A549 (cell line): ENCODE measurements around the gene CCNT2. TPM values are rescaled to one million over a fixed set of nuclear protein-coding genes. Genes with fewer than 3 reads are reported as not detected.

ENCODE experiments used
- ATAC-seq, 2 experiments: fragments of 200-7000 bp in 1 of 2; fragments of >200 bp in 1 of 2; cut with Nextera tagmentation in 1 of 2; cut with Tn5 transposase in 1 of 2; 3 replicates each; pipeline versions ENCODE4 v1.8.0 to v1.9.1; 2018 to 2020; ENCODE audit warnings: mild to moderate bottlenecking in 1 of 2, moderate library complexity in 1 of 2
- CTCF ChIA-PET: fragments of 300-600 bp; sonication (Branson Sonifier 250); formaldehyde crosslinking; extraction: SDS; loops from one replicate; lab custom pipeline; 2021; ENCODE audit warnings: antibody characterized with exemption, inconsistent platforms; lab: Yijun Ruan, JAX
- POLR2A ChIA-PET: fragments of 350-600 bp; formaldehyde crosslinking; extraction: SDS; loops from one replicate; lab custom pipeline; 2021; ENCODE audit warnings: antibody characterized with exemption, inconsistent platforms; lab: Yijun Ruan, JAX
- DNase-seq, 2 experiments: peaks; one replicate each; pipeline versions ENCODE4 v3.0.0 to v3.0.0-alpha.2; 2011 to 2016; ENCODE audit warnings: low read depth in 1 of 2, low spot score in 1 of 2
- FAIRE-seq: peaks from 2 replicates; lab custom pipeline; 2011; peaks lifted over from hg19 to GRCh38; lab: Jason Lieb, UNC
- H3K27ac ChIP-seq, 2 experiments: fragments of >200 bp; sonication (Bioruptor Twin); formaldehyde crosslinking; 3 replicates each; pipeline ENCODE4 v1.5.1; 2016 to 2017
- H3K4me1 ChIP-seq: fragments of >200 bp; sonication (Bioruptor Twin); formaldehyde crosslinking; 3 replicates; pipeline ENCODE4 v1.6.1; 2016
- H3K4me2 ChIP-seq: fragments of >200 bp; sonication (Bioruptor Twin); formaldehyde crosslinking; 3 replicates; pipeline ENCODE4 v1.6.1; 2016
- H3K4me3 ChIP-seq: fragments of >200 bp; sonication (Bioruptor Twin); formaldehyde crosslinking; 3 replicates; pipeline ENCODE4 v1.5.1; 2016
- H3K9me3 ChIP-seq: fragments of >200 bp; sonication (Bioruptor Twin); formaldehyde crosslinking; 3 replicates; pipeline ENCODE4 v1.6.1; 2016
- BHLHE40 ChIP-seq: IDR thresholded peaks from 2 replicates; pipeline ENCODE4 v1.6.1; 2012; ENCODE audit warnings: low read depth, low read length, inconsistent platforms
- CBX8 ChIP-seq: fragments of 200-600 bp; sonication (generic); IDR thresholded peaks from 2 replicates; pipeline ENCODE4 v1.6.1; 2016
- CHD2 ChIP-seq: fragments of 150-350 bp; IDR thresholded peaks from 2 replicates; pipeline ENCODE4 v1.6.1; 2014; ENCODE audit warnings: low read length; ENCODE audit not compliant: partially characterized antibody
- FOSB ChIP-seq: fragments of 250-450 bp; sonication (Bioruptor Pico); IDR thresholded peaks from 2 replicates; pipeline ENCODE4 v1.5.0; 2020; ENCODE audit warnings: mild to moderate bottlenecking, moderate library complexity
- FOXS1 ChIP-seq: fragments of 250-450 bp; sonication (Bioruptor Pico); IDR thresholded peaks from 2 replicates; pipeline ENCODE4 v1.5.0; 2020; ENCODE audit warnings: mild to moderate bottlenecking, moderate library complexity
- HDAC2 ChIP-seq: fragments of 200-600 bp; sonication (generic); IDR thresholded peaks from 2 replicates; pipeline ENCODE4 v1.6.1; 2016
- HOXA7 ChIP-seq: fragments of 250-450 bp; sonication (Bioruptor Pico); IDR thresholded peaks from 2 replicates; pipeline ENCODE4 v1.5.0; 2020; ENCODE audit warnings: mild to moderate bottlenecking, moderate library complexity
- HOXB5 ChIP-seq: fragments of 250-450 bp; sonication (Bioruptor Pico); IDR thresholded peaks from 2 replicates; pipeline ENCODE4 v1.5.0; 2020; ENCODE audit warnings: mild to moderate bottlenecking, moderate library complexity
- KDM1A ChIP-seq: fragments of 200-600 bp; sonication (generic); IDR thresholded peaks from 2 replicates; pipeline ENCODE4 v1.6.1; 2016; ENCODE audit warnings: low read depth, mild to moderate bottlenecking
- NPAS2 ChIP-seq: fragments of 250-450 bp; sonication (Bioruptor Pico); IDR thresholded peaks from 2 replicates; pipeline ENCODE4 v1.8.0; 2022; ENCODE audit warnings: mild to moderate bottlenecking, moderate library complexity, borderline replicate concordance
- RAD21 ChIP-seq, 2 experiments: fragments of >200 bp in 1 of 2; sonication (Bioruptor Twin) in 1 of 2; formaldehyde crosslinking in 1 of 2; IDR thresholded peaks in 1 of 2; conservative IDR thresholded peaks in 1 of 2; 2 replicates in 1 of 2; 3 replicates in 1 of 2; pipeline ENCODE4 v1.6.1; 2012 to 2018; ENCODE audit warnings: inconsistent platforms in 1 of 2
- RARB ChIP-seq: fragments of 250-450 bp; sonication (Bioruptor Pico); IDR thresholded peaks from 2 replicates; pipeline ENCODE4 v1.8.0; 2021; ENCODE audit warnings: mild to moderate bottlenecking, moderate library complexity
- RNF2 ChIP-seq: fragments of 200-600 bp; sonication (generic); IDR thresholded peaks from 2 replicates; pipeline ENCODE4 v1.6.1; 2016; ENCODE audit warnings: low read depth, mild to moderate bottlenecking, antibody characterized with exemption, moderate library complexity, borderline replicate concordance
- SMC3 ChIP-seq: fragments of >200 bp; sonication (Bioruptor Twin); formaldehyde crosslinking; IDR thresholded peaks from 3 replicates; pipeline ENCODE4 v1.6.1; 2018; ENCODE audit warnings: inconsistent platforms
- SREBF2 ChIP-seq: fragments of 450-650 bp; IDR thresholded peaks from 2 replicates; pipeline ENCODE4 v1.6.1; 2014; ENCODE audit warnings: mild to moderate bottlenecking, moderate library complexity
- ZNF302 ChIP-seq: fragments of 250-450 bp; sonication (Bioruptor Pico); IDR thresholded peaks from 2 replicates; pipeline ENCODE4 v1.9.0; 2021; ENCODE audit warnings: inconsistent platforms, mild to moderate bottlenecking, moderate library complexity
- WGBS: methylation state at CpG from one replicate; pipeline ENCODE4 v1.1.6; 2017; ENCODE audit errors: missing lambda C conversion rate; 5-methylcytosine and 5-hydroxymethylcytosine counted together
- polyA plus RNA-seq, 4 experiments: library from polyadenylated mRNA; depleted of rRNA in 3 of 4; stranded (reverse); fragments of >200 nt; fragmentation: RNase III in 1 of 4; extraction: RNeasy Plus Mini Kit Qiagen cat#74134 plus additional on column Dnase treatment in 1 of 4; gene quantifications; 2 replicates in 3 of 4; 3 replicates in 1 of 4; pipeline ENCODE4 v1.2.3, GENCODE V29; 2011 to 2017
- TF ChIP-seq, protein P1 (sequence below): fragments of 450-650 bp; IDR thresholded peaks from 2 replicates; pipeline ENCODE4 v1.6.1; 2014; ENCODE audit warnings: antibody characterized with exemption
- TF ChIP-seq, protein P2 (sequence below): fragments of >200 bp; sonication (Bioruptor Twin); formaldehyde crosslinking; IDR thresholded peaks from 2 replicates; pipeline ENCODE4 v1.6.1; 2016
- TF ChIP-seq, protein P3 (sequence below): IDR thresholded peaks from 2 replicates; pipeline ENCODE4 v1.6.1; 2012
- TF ChIP-seq, protein P4 (sequence below): fragments of 250-450 bp; sonication (Bioruptor Pico); IDR thresholded peaks from 2 replicates; pipeline ENCODE4 v1.5.0; 2021; ENCODE audit warnings: mild to moderate bottlenecking, moderate library complexity, borderline replicate concordance
- TF ChIP-seq, protein P5 (sequence below): IDR thresholded peaks from 2 replicates; pipeline ENCODE4 v1.6.1; 2012; ENCODE audit warnings: low read depth, borderline replicate concordance
- TF ChIP-seq, protein P6 (sequence below): fragments of >200 bp; sonication (Bioruptor Twin); formaldehyde crosslinking; IDR thresholded peaks from 3 replicates; pipeline ENCODE4 v1.5.1; 2016

The CCNT2 gene
- polyA plus RNA-seq, 2 of the 4 experiments (the other 2 are of a cell fraction) = 12.6 to 20.7 TPM

DNA sequence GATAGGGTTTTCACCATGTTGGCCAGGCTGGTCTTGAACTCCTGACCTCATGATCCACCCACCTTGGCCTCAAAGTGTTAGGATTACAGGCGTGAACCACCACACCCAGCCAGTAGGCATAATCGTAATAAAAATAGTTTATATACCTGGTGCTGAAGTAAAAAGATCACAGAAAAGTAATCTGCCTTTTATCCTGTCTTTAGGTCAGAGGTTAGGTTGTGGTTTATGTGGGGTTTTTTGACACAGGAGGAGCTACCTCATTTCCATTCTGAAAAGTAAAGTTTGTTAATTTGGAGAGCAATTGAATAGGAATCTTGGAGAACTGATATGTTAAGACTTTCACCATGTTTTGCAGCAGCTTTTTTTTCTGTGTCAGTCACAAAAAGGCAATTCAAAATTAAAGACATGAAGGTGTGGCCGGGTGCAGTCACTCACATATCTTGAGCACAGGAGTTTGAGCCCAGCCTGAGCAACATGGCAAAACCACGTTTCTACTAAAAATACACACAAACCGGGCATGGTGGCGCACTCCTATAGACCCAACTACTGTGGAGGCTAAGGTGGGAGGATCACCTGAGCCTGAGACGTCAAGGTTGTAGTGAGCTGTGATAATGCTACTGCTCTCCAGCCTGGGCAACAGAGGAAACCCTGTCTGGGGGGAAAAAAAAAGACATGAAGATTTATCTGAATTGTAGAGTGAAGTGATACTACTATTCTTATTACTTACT, 31.5 kb downstream of the CCNT2 start:
- DNase-seq (no peak), ATAC-seq (no peak), FAIRE-seq (no peak)
- CTCF ChIA-PET = no interaction called here
- no peak overlapping the region for H3K27ac ChIP-seq
- WGBS = 91% methylated on average over 7 of the region's 7 CpGs
- H3K4me2 ChIP-seq = no peak overlapping the region
- no peak for TF ChIP-seq ZNF302
- TF ChIP-seq, protein P1, sequence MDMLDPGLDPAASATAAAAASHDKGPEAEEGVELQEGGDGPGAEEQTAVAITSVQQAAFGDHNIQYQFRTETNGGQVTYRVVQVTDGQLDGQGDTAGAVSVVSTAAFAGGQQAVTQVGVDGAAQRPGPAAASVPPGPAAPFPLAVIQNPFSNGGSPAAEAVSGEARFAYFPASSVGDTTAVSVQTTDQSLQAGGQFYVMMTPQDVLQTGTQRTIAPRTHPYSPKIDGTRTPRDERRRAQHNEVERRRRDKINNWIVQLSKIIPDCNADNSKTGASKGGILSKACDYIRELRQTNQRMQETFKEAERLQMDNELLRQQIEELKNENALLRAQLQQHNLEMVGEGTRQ = no peak
- TF ChIP-seq, protein P2, sequence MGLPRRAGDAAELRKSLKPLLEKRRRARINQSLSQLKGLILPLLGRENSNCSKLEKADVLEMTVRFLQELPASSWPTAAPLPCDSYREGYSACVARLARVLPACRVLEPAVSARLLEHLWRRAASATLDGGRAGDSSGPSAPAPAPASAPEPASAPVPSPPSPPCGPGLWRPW = no peak
- no peak for TF ChIP-seq RNF2
- POLR2A ChIA-PET = no interaction called here
- H3K9me3 ChIP-seq = no peaks in the 10 kb centered on the region
- H3K4me3 ChIP-seq = no peak overlapping the region
- H3K4me1 ChIP-seq = no peaks in the 10 kb centered on the region

DNA sequence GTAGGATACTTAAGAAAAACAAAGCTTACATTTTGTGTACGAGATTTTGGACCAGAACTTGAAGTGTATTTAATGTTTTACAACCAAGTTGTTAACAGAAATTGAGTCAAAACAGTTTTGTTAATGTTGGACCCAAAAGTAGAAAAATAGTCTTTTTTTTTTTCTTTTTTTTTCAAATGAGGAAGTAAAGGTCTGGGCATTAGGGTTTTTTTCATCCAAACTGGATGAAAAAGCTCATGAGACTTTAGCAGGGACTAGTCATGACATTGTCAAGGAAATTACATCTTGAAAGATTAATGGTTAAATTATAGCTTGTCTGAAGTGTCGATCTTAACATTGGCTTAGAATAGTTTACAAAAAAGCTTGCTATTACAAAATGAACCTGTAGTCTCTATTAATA, 32.3 kb downstream of the CCNT2 start:
- ChIA-PET CTCF (no interaction called here), POLR2A (no interaction called here)
- no peaks in the 10 kb centered on the region for H3K4me1 ChIP-seq
- TF ChIP-seq, protein P3, sequence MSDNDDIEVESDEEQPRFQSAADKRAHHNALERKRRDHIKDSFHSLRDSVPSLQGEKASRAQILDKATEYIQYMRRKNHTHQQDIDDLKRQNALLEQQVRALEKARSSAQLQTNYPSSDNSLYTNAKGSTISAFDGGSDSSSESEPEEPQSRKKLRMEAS = no peak
- no peak for TF ChIP-seq RAD21 (conservative IDR thresholded peaks at IDR 0.05 in 1 of 2, IDR thresholded peaks at IDR 0.05 in 1 of 2)
- TF ChIP-seq CBX8 = no peak
- TF ChIP-seq, protein P4, sequence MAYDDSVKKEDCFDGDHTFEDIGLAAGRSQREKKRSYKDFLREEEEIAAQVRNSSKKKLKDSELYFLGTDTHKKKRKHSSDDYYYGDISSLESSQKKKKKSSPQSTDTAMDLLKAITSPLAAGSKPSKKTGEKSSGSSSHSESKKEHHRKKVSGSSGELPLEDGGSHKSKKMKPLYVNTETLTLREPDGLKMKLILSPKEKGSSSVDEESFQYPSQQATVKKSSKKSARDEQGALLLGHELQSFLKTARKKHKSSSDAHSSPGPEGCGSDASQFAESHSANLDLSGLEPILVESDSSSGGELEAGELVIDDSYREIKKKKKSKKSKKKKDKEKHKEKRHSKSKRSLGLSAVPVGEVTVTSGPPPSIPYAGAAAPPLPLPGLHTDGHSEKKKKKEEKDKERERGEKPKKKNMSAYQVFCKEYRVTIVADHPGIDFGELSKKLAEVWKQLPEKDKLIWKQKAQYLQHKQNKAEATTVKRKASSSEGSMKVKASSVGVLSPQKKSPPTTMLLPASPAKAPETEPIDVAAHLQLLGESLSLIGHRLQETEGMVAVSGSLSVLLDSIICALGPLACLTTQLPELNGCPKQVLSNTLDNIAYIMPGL = no peak
- TF ChIP-seq, protein P5, sequence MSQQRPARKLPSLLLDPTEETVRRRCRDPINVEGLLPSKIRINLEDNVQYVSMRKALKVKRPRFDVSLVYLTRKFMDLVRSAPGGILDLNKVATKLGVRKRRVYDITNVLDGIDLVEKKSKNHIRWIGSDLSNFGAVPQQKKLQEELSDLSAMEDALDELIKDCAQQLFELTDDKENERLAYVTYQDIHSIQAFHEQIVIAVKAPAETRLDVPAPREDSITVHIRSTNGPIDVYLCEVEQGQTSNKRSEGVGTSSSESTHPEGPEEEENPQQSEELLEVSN = no peak
- no peak for TF ChIP-seq FOXS1 (CRISPR knock-in tag)
- no peak for TF ChIP-seq BHLHE40
- TF ChIP-seq SMC3 = no peak
- TF ChIP-seq NPAS2 = no peak
- no peak for TF ChIP-seq HOXA7 (CRISPR knock-in tag)
- TF ChIP-seq, protein P6, sequence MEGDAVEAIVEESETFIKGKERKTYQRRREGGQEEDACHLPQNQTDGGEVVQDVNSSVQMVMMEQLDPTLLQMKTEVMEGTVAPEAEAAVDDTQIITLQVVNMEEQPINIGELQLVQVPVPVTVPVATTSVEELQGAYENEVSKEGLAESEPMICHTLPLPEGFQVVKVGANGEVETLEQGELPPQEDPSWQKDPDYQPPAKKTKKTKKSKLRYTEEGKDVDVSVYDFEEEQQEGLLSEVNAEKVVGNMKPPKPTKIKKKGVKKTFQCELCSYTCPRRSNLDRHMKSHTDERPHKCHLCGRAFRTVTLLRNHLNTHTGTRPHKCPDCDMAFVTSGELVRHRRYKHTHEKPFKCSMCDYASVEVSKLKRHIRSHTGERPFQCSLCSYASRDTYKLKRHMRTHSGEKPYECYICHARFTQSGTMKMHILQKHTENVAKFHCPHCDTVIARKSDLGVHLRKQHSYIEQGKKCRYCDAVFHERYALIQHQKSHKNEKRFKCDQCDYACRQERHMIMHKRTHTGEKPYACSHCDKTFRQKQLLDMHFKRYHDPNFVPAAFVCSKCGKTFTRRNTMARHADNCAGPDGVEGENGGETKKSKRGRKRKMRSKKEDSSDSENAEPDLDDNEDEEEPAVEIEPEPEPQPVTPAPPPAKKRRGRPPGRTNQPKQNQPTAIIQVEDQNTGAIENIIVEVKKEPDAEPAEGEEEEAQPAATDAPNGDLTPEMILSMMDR = no peak
- no peak overlapping the region for H3K4me2 ChIP-seq
- H3K9me3 ChIP-seq = no peaks in the 10 kb centered on the region
- FAIRE-seq (no peak), DNase-seq (no peak), ATAC-seq (no peak)
- H3K27ac ChIP-seq = no peak overlapping the region
- H3K4me3 ChIP-seq = no peak overlapping the region
- WGBS = 90% methylated on average over 2 of the region's 2 CpGs

DNA sequence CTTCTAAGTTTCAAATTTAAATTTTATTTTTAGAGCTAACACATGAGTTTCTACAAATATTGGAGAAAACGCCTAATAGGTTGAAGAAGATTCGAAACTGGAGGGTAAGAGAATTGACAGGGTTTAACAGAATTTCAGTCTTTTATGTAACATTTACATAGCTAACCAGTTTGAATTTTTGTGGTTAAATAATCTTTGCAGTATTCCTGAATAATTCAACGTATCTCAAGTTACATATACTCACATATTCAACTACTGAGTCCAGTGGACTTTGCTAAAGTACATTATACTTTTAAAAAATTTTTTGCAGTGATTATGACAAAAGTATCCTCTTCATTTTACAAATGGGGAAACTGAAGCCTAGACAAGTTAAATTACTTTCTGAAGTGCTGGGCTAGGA, 34.0 kb downstream of the CCNT2 start:
- Histone ChIP-seq H3K4me2 (no peak overlapping the region), H3K9me3 (no peaks in the 10 kb centered on the region), H3K4me3 (no peak overlapping the region), H3K4me1 (no peaks in the 10 kb centered on the region), H3K27ac (no peak overlapping the region)
- no peak for DNase-seq
- 91% methylated on average over 3 of the region's 3 CpGs for WGBS
- no peak for ATAC-seq
- POLR2A ChIA-PET = no interaction called here
- no peak for FAIRE-seq
- CTCF ChIA-PET = no interaction called here
- TF ChIP-seq HOXB5 (CRISPR knock-in tag) = no peak
- no peak for TF ChIP-seq HDAC2
- TF ChIP-seq RNF2 = no peak
- TF ChIP-seq RARB (CRISPR knock-in tag) = no peak
- no peak for TF ChIP-seq SREBF2
- TF ChIP-seq KDM1A = no peak
- no peak for TF ChIP-seq FOSB (CRISPR knock-in tag)
- no peak for TF ChIP-seq CHD2
- TF ChIP-seq HOXA7 (CRISPR knock-in tag) = no peak
